COLO668 (cell line): ENCODE measurements around the gene MICAL1.

ENCODE experiments used
- DNase-seq: peaks from one replicate; lab custom pipeline; 2025; ENCODE audit not compliant: unreplicated experiment; lab: John Stamatoyannopoulos, UW

MICAL1 gene

DNA sequence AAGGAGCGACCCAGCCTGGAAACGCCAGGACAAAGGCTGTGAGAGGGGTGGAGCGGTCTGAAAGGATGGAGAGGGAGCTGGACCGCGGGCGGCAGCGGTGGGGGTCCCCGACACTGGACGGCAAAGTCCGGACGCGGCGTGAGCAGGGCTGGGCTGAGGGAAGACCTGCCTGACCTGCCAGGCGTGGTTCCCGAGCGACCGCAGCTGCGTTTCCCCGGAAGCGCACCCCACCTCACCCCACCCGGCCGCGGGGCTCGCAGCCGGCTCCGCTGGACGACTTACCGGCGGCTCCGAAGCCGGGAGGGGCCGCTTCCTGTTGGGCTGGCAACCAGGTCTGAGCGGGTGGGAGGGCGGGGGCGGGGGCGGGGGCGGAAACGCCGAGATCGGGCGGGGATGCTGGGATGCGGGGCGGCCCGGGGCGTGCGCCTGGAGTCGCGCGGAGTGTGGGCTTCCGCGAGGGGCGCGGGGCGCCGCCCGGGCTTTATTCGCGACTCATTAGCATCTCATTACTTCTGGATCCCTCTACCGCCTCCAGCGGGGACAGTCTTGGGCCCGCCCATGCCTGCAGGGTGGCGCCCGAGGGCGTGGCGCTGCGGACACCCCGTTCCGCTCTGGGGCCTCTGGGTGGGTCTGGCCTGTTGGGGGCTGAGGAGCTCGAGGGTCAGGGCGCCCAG, at the start of gene MICAL1:
TSS of gene MICAL1 (minus strand) at position 336 of the 674 bp plus-strand sequence. CDS start 1,576 bp downstream, outside the sequence.
- DNase-seq: peak; percentile 67

DNA sequence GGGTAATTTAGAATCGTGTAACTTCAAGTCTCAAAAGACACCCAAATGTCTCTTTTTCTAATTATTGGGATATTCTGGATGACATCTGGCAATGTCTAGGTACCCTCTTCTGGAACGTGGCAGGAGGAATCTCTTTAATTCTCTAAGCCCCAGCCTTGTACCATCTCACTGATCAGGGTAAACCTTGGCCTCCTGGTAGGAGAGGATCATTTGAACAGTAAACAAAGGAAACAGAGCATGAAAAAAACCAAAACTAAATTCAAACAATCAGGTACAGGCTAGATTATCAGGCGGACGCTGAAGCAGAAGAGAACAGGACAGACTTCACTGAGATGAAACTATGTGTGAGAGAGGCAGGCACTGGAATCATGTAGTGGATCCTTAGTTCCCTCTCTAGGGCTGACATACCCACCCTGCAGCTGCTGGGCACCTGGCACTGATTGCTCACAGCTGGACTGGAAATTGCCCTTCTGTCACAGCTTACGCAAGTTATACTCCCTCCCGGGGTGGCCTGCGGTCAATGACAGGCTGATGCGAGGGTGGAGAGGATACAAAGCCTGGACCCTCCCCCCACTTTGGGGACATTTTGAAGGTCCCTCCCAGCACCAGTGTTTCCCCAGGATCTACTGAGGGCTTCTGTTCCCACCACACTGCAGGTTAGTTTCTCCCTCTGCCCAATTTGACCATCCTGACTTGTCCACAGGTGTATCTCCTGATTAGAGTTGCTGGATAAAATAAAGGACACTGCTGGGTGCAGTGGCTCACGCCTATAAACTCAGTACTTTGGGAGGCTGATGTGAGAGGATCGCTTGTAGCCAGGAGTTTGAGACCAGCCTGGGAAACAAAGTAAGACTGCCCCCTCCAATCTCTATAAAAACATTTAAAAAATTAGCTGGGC, 48.0 kb upstream of the MICAL1 start:
- peak; percentile 10 for DNase-seq

- no peak for DNase-seq
Measured at GRCh38 chr6:109498936-109499335, 43.4 kb upstream of the MICAL1 start.

DNA sequence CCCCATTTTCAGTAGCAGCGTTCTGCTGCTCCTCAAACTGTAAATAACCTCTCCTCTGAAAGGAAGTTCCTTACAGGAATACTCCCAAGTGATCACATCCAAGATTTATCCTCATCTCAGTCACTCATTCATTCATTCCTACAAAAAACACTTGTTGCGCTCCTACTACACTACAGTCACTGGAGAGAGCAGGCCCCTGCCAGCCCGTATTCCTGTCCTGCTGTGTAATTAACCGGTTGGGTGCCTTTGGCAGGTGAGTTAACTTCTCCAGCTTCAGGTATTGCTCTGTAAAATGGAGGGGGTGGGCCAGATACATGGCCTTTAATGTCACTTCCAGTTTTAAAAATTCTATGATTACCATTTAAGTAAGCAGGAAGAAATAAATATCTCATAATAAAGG, 42.5 kb upstream of the MICAL1 start:
- DNase-seq: no peak

GRCh38 chr6:109496036-109496772, 40.6 kb upstream of the MICAL1 start:
- DNase-seq: no peak

DNA sequence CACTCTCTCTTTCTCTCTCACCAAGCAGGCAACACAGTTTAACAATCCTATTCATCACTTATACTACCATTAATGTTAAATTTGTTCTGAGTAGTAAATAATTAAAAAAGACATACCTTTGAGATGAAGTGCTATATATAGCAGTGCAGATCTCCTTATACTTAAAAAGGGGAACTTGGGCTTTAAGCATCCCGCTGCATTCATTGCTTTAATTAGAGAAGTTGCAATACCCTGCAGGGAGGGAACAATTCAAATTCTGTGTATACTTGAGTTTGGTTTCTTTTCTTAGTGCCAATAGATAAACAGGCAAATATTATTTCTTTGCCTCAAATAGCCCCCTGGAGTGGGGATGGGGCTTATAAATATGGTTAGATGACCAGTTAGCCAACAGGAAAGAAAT, 38.3 kb upstream of the MICAL1 start:
- no peak for DNase-seq

DNA sequence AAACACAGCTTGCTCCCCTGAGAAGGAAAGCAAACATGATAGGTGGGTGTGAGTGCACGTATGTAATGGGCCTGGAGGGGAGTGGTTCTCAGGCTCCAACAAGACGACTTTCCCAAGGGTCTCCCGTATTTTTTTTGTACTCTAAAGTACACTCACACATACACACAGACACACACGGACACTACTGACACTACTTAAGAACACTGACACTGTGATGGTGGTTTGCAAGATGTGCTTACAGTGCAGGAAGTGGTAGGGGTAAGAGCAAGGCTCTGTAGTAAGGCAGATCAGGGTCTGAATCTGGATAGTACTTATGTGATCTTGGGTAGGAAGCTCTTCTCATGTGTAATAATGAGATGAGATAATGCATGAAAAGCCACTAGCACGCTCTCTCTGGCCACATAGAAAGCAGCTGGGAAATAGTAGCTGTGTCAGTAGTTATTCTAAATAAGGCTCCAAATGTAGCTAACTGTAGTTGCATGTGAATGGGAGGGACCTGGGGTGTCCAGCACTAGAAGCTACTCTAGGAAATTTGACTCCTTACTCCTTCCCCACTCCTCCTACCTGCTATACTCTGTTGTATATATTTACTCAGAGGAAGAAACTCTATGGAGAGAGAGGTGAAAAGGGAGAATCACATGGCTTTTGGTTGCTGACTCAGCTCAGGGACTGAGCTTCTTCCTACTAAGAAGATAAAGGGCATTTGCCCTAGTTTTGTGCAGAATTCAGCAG, 35.8 kb upstream of the MICAL1 start:
- no peak for DNase-seq

DNA sequence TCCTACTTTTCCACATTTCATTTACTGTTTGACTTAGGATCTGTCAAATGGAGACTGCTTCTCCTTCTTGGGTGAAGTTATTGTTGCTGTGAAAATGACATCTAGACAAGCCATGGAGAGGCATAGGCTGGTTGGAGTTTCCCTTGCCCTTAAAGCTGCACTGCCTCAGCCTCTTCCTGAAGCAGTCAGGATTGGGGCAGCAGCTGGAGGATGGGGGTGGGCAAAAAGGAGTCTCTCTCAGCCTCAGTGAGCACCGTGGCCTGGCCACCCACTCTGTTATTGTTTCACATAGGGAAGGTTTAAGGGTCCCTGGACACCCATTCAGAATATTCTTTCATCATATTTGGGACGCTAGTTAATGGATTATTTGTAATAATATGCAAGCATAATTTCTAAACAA, 35.1 kb upstream of the MICAL1 start:
- DNase-seq: no peak

- no peak for DNase-seq
Measured at GRCh38 chr6:109488001-109488400, 32.4 kb upstream of the MICAL1 start.

DNA sequence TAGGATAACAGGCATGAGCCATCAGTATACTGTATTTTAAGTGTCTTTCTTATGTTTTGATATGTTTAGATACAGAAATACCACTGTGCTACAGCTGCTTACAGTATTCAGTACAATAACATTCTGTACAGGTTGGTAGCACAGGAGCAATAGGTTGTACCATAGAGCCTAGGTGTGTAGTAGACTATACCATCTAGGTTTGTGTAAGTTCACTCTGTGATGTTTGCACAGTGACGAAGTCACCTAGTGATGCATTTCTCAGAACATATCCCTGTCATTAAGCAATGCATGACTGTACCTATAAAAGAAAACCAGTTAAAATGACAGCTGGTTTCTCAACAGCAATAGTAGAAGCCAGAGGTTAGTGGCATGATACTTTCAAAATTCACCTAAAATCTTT, 30.5 kb upstream of the MICAL1 start:
- no peak for DNase-seq

GRCh38 chr6:109485266-109485935, 29.8 kb upstream of the MICAL1 start:
- no peak for DNase-seq

- no peak for DNase-seq
Measured at GRCh38 chr6:109484122-109484521, 28.6 kb upstream of the MICAL1 start.

DNA sequence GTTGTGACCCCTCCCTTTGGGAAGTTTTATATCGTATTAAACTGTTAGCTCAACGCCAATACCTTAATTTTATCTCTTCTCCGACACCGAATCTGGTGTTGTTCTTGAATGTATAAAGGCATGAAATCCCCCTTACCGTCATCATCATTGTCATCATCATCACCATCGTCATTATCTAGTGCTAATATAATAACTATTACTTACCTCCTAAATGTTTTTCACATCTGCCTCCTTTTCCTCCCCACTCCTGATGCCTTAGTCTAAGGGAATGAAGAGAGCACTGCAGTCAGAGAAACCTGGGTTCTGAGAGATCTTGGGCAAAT, 28.1 kb upstream of the MICAL1 start:
- DNase-seq: no peak

DNA sequence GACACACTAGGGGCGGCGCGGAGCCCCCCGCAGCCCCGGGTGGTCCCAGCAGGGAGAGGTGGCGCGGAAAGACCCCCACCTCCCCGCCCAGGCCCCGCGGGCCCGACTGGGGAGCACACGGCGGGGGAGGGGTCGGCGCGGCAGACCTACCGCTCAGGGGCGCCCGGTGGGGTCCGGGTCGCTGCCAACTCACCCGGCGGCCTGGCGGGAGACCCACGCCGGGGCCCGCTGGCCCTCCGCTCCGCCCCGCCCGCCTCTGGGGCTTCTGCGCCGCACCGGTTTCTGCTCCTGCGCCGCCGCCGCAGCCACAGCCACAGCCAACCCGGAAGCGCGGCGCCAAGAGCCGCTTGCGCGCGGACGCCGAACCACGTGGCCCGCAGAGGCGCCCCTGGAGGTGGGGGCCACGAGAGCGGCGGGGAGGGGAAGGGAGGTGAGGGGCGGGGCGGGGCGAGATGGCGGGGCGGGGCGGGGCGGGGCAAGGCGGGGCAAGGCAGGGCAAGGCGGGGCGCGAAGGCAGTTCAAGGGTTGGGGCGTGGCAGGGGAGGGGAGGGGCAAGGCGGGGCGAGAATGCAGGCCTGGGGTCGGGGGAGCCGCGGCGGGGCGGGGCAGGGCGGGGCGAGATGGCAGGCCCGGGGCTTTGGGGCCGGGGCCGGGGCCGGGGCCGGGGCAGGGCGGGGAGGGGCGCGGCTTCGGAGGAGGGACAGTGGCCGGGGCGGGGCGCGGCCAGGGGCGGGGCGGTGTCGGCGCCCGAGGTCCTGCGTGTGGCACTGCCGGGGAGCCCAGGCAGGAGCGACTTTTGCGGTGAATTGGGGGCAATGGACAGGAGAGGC, 27.5 kb upstream of the MICAL1 start, which contains the start of gene ZBTB24:
TSS of gene ZBTB24 (minus strand) at position 315 of the 830 bp plus-strand sequence. CDS start 1,193 bp downstream, outside the sequence.
- peak; percentile 91 for DNase-seq

GRCh38 chr6:109480993-109481480, 25.5 kb upstream of the MICAL1 start:
- no peak for DNase-seq

DNA sequence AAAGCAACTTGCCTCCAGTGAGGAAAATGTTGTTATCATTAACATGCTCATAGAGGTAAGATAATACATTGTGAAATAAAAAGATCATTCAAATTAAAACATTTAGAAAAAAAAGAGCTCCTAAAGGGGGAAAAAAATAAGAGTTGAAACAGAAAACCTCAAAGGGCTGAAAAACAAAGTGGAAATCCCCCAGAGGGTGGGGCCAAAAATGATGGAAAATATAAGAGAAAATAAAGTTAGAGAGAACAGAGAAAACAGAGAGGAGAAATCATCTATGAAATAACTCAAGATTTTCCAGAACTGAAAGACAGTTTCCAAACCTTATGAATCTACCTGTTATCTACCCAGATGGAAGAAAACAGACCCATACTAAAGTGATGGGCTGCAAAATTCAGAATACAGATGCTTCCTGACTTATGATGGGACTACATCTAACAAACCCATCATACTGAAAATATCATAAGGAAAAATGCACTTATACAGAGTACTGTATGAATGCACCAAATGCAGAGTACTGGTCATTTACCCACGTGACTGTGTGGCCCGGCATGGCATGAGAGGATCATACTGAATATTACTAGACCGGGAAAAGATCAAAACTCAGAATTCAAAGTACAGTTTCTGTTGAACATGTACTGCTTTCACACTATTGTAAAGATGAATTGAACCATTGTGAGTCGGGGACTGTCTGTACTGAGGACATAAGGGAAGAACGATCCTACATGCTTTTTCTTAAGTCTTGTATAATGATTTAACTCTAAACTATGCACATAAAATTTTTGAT, 23.5 kb upstream of the MICAL1 start:
- no peak for DNase-seq

- DNase-seq: no peak
Measured at GRCh38 chr6:109478222-109478805, 22.7 kb upstream of the MICAL1 start.

GRCh38 chr6:109477725-109478124, 22.2 kb upstream of the MICAL1 start:
- no peak for DNase-seq
